SH-SY5Y (cell line): ENCODE results near the gene N4BP3.
A peak's percentile ranks its signal among the peaks of the same experiment; 100 is the strongest.

Experiments used
- GATA2 ChIP-seq: IDR thresholded peaks from 2 replicates; pipeline ENCODE4 v1.6.1; 2011; ENCODE audit warnings: mild to moderate bottlenecking, low read depth, low read length
- GATA3 ChIP-seq: IDR thresholded peaks from 2 replicates; pipeline ENCODE4 v1.6.1; 2011; ENCODE audit warnings: low read depth, mild to moderate bottlenecking, low read length, moderate library complexity

The N4BP3 gene, protein sequence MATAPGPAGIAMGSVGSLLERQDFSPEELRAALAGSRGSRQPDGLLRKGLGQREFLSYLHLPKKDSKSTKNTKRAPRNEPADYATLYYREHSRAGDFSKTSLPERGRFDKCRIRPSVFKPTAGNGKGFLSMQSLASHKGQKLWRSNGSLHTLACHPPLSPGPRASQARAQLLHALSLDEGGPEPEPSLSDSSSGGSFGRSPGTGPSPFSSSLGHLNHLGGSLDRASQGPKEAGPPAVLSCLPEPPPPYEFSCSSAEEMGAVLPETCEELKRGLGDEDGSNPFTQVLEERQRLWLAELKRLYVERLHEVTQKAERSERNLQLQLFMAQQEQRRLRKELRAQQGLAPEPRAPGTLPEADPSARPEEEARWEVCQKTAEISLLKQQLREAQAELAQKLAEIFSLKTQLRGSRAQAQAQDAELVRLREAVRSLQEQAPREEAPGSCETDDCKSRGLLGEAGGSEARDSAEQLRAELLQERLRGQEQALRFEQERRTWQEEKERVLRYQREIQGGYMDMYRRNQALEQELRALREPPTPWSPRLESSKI

DNA sequence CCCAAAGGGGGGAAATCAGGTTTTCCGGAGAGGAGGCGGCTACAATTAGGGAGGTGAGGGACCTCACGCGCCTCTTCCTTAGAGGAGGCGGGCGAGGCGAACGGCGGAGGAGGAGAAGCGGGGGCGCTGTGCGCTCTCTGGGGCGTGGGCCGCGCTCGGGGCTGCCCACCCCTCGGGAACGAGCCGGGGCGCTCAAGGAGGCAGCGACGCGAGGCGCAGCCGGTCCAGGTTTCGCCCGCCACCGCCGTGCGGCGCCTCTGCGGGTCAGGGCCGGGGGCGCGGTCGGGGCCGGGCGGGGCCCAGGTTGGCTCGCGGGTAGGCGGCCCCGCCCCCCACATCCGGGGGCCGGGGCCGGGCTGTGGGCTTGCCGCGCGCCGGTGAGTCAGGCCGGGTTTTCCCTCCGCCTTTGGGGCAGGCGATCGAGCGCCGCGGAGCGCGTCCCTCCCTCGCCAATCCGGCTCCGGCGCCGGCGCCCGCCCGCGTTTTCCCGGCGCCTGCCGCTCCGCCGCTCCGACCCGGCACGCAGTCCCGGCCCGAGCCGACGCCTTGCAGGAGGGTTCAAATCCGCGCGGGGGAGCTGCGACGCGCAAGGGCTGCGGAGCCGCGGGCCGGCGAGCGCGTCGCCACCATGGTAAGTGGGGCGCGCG, at the start of gene N4BP3:
TSS of gene N4BP3 (plus strand) at position 392 of the 647 bp plus-strand sequence. CDS start 6,052 bp downstream, outside the sequence.
- TF ChIP-seq GATA2 (no peak), GATA3 (no peak)

DNA sequence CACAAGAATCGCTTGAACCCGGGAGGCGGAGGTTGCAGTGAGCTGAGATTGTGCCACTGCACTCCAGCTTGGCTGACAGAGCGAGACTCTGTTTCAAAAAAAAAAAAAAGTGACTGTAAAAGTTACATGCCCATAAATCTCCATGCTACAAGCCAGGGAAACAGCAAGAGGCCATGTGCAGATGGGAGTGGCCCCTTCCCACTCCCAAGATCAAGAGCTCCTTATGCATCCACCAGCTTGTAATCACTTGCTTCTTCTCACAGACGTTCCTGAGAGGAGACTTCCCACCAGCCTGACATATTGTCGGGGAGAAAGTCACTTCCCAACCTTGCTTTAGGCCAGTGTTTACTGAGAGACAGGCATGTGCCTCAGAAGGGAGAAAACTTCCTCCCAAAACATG, 45.6 kb upstream of the N4BP3 start:
- no peak for TF ChIP-seq GATA3
- no peak for TF ChIP-seq GATA2

DNA sequence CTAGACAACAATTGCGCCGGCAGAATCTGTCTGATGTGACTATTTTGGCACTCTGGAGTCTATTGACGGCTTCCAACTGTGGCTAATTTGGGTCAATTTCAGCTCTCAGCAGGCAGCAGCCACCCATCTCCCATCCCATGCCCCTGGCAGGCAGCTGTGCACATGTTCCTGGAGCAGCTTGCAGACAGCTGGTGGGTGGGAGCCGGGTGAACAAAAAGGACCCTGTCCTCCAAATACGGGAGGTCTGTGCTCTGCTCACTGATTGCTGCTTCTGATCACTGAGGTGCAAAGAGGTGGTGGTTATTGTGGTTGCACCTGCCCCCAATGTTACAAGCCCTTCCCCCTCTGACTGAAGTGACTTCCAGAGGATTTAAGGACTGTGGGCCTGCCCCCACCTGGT, 45.0 kb upstream of the N4BP3 start:
- TF ChIP-seq GATA3 (no peak), GATA2 (no peak)

DNA sequence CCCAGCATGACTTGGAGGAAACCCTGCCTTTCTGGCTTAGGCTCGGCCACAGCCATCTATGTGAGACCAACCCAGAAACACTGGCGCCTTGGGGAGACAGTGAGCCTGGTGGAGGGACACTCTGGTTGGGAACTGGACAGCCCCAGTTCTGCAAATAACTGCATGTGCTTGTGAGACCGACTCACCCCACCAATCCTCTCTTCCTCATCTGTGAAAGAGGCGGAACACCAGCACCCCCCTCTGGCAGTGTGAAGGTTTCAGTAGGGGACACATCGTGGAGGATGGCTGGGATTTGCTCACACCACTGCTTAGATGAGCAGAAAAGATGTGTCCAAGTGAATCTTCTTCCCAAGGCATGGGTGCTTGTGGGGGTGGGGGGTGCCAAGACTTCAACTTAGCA, 43.4 kb upstream of the N4BP3 start:
- TF ChIP-seq GATA3 (no peak), GATA2 (no peak)

DNA sequence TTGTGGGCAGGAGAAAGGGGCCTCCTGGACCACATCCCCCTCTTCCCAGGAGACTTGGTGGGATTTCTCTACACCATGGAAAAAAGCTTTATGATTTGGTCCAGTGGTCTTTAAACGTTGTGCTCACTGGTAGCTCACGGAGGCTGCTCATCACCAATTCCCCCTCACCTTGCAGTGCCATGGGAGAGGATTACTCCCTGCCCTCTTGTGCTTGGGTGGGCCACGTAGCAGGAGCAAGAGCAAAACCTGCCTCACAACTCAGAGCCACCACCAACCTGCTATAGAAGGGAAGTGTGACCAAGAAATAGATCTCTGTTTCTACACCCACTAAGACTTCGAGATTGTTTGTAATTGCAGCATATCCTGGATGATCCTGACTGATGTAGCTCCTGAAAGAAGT, 42.2 kb upstream of the N4BP3 start:
- TF ChIP-seq GATA3 (no peak), GATA2 (no peak)

DNA sequence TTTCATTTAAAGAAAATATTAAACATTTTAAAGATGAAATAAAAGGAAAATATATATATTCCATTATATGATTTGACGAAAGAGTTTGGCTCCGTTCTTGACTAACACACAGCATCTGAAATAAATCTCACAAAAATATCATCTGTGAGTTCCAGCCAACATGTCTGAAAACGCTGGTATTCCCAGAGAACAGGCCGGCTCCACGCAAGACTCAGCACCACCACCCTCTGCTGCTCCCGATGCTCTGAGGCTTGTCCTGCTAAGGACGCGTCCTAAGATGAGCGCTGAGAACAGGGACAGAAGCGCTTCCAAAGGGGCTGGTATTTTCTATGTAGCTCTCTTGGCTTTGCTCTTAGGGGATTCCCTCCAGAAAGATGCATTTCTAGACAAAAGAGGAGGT, 40.6 kb upstream of the N4BP3 start:
- TF ChIP-seq GATA3, result no peak
- TF ChIP-seq GATA2, result no peak

DNA sequence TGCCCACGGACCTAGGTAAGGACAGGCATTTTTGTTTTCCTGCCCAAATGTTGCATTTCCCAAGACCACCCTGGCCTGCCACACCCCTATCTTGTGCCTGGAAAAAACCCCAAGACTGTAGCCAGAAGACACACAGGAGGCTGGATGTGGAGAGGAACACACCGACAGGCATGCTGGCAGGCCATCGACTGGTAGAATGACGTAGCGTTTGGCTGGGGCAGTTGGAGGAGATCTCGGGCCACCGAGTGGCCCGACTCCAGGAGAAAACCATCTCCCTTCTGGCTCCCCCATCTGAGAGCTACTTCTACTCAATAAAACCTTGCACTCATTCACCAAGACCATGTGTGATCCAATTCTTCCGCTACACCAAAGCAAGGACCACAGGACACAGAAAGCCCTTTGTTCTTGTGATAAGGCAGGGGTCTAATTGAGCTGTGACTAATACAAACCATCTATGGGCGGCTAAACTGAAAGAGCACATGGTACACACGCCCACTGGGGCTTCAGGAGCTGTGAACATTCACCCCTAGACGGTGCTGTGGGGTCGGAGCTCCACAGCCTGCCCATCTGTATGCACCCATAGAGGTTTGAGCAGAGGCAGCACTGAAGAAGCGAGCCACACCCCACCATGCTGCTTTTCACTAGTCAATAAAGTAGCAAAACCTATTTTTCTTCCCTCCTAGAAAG, 38.9 kb upstream of the N4BP3 start:
- TF ChIP-seq GATA3 (no peak), GATA2 (no peak)

DNA sequence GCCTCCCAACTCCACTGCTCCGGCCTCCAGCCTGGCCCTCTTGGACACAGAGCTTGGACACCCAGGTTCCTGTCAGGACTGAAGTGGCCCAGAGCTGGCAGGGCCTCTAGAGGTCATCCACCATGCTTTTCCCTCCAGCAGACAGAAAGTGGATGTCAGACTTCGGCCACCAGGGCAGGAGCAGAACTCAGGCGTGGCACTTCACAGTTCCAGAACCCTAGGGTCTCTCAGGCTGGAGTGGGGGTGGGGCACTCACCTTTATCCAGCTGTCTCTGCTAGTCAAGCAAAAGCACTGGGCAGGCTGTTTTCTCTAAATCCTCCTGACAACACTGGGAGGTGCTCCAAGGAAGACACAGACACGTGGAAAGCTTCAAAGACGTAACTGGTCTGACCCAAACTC, 35.6 kb upstream of the N4BP3 start:
- TF ChIP-seq GATA3, result no peak
- TF ChIP-seq GATA2, result no peak

DNA sequence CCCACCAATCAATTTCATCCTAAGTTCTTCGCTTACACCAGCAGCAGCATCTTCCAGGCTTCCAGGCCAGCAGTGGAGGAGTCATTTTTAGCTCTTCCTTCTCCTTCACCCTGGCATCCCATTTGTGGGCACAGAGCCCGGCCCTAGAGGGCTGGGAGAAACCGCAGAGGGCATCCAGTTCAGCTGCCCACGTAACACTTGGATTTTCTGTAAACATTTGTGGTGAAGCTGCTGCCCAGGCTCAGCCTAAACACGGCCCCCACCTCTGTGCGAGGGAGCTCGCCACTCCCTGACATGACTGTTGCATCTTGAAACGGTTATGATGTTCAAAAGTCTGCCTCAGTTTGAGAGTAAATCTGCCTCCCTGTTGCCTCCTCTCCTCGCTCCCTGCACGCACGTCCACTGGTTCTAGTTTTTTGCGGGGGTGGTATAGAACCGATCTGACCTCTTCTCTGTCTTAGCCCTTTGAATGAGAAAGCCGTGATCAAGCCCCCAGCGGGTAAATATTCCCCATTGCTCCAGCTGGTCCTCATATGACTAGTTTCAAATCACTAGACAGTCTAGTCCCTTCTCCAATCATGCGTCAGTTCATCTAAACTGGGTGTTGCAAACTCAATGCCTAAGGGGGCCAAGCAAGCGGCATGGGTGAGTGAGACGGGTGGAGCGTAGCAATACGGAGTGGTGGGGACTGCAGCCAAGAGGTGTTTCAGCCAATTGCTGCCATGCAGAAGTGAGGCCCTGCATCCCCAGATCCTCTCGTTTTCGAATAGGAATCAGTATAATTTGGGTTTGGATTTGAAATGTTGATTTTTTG, 34.9 kb upstream of the N4BP3 start:
- TF ChIP-seq GATA3 (no peak), GATA2 (no peak)

DNA sequence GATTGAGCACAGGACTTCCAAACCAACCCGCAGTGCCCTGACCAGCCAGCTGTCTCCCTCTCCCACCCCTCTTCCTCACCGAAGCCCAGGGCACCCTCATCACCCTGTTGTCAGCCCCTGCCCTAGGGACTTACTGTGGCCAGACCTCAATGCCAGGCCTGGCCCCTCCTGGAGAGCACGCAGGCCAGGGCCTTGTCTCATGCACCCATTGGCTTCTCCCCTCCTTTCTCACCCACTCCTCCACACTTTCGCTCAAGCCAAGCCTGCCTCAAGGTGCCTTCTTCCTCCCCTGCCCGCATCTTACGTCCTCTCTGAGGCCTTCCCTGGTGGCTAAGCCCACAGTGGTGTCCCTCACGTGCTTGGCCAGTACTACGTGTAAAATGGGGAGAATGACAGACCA, 33.3 kb upstream of the N4BP3 start:
- TF ChIP-seq GATA2 (no peak), GATA3 (no peak)

DNA sequence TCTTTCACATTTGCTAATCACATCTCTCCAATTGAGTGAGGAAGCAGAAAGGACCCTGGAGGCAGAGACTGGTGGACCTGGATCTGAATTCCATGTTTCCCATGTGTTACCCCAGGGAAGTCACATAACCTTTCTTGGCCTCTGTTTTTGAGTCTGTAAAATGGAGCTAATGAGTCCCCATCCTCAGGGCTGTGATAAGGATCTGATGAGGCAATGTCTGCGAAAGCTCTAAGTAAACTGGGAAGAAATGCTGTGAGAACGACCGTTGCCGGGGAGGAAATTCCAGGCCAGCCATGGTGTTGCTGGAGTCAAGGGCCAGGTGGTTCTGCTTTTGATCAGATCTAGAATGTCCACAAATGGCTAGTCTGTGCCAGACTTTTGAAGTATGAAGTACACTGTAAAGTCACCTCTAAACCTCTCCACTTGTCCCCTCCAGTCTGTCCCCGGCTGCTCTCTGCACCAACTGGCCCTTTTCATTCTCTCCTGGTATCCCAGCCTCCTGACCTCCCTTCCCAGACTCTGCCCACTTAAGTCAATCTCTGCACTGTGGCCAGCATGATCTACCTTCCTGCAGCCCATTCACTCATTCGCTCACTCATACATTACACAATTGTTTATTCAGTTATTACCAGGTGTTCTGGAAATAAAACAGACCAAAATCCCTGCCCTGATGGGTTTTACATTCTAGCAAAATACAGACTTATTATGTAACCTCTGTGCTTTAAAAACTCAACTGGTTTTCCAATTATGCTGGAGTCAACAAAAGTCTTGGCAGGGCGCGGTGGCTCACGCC, 32.5 kb upstream of the N4BP3 start:
- TF ChIP-seq GATA3 (no peak), GATA2 (peak; percentile 20; the same call in 1 of the 2 replicates)

DNA sequence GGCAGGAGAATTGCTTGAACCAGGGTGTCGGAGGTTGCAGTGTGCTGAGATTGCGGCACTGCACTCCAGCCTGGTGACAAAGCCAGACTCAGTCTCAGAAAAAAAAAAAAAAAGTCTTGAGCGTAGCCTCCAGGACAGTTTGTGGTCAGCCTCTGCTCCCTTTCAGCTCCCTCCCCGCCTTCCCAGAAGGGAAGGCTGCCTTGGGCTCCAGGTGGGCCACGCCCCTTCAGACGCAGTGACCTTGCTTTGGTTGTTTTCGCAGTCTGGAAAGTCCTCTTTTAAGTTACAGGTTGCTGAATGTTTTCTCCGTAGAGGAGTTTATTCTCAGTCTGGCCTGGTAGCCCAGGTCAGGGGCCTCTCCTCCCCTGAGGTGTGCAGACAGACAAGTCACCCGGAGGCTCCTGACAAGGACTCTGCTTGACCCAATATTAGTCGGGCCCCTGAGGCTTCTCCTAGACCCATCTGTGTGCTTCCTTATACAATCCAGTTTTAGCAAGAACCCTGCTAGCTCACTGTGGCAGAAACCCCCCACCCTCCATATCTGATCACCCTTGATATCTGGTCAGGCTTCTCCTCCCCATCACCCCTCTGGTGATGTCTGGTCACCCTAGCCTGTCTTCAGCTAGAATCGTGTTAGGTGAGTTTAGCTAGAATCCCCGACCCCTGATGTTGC, 31.6 kb upstream of the N4BP3 start:
- TF ChIP-seq GATA3 (no peak), GATA2 (no peak)
